ENCODE results near the gene DAGLB.

DNA sequence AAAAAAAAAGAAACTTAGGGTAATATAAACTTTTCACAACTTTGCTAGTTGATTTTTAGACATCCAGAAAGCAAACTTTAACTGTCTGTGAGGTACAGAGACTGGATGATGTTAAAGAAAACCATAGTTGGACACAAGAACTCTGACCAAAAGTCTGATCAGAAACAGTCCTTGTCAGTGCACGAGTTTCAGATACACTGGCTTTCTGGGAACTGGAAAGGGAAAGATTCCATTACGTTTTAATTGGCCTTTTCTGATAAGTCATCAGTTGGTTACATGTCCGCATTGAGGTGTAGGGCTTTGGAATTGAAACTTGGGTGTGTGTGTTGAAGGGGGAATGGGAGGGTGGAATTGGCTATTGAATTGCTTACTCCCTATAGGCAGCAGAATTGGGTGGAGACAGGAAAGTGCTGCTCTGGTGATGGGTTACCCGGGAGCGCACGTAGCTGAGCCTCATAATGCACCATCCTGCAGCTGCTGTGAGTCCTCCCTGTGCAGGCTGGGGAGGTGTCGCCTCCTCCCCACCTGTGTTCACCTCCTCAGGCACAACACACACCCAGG, 59.9 kb downstream of the DAGLB start:
- TF ChIP-seq, protein P1, sequence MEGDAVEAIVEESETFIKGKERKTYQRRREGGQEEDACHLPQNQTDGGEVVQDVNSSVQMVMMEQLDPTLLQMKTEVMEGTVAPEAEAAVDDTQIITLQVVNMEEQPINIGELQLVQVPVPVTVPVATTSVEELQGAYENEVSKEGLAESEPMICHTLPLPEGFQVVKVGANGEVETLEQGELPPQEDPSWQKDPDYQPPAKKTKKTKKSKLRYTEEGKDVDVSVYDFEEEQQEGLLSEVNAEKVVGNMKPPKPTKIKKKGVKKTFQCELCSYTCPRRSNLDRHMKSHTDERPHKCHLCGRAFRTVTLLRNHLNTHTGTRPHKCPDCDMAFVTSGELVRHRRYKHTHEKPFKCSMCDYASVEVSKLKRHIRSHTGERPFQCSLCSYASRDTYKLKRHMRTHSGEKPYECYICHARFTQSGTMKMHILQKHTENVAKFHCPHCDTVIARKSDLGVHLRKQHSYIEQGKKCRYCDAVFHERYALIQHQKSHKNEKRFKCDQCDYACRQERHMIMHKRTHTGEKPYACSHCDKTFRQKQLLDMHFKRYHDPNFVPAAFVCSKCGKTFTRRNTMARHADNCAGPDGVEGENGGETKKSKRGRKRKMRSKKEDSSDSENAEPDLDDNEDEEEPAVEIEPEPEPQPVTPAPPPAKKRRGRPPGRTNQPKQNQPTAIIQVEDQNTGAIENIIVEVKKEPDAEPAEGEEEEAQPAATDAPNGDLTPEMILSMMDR (IDR thresholded peaks at IDR 0.05): no peak
- no peak for TF ChIP-seq POLR2A (IDR thresholded peaks at IDR 0.05)
